ENCODE results near the gene ZBED4.
A peak's percentile ranks its signal among the peaks of the same experiment; 100 is the strongest.

The ZBED4 gene

DNA sequence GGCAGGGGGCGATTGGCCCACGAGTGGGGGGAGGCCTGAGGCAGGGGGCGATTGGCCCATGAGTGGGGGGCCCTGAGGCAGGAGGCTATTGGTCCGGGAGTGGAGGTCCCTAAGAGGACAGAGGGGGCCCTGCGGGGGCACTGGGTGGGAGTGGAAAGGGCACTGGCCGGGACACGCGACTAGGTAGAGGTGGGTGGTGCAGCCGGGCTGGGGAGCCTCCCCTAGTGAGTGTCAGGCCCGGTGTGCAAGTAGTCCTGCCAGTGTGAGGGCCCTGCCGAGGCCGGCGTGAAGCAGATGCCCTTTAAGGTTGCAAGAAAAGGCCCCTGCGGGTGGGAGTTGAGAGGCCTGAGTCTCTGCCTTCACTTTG lies 25.1 kb upstream of the ZBED4 start:
- peak overlapping the region in 1 of 2 donors; percentile 91 for H3K4me3 ChIP-seq
- no peak overlapping the region for H3K27ac ChIP-seq
- H3K9me3 ChIP-seq: peaks cover 0 to 6% (median 0%) of the 10 kb centered on the region in 3 donors
- peaks cover 2 to 5% (median 4%) of the 10 kb centered on the region in 3 donors for H3K36me3 ChIP-seq
- no peak for DNase-seq
- intact Hi-C loops (cut with DNase I; ENCODE audit: low total_unique reads): no loop called here
- no peak for TF ChIP-seq CTCF (IDR thresholded peaks at IDR 0.05)
- no peaks in the 10 kb centered on the region for H3K27me3 ChIP-seq
- peaks cover 7 to 38% (median 32%) of the 10 kb centered on the region in 4 donors for H3K4me1 ChIP-seq

DNA sequence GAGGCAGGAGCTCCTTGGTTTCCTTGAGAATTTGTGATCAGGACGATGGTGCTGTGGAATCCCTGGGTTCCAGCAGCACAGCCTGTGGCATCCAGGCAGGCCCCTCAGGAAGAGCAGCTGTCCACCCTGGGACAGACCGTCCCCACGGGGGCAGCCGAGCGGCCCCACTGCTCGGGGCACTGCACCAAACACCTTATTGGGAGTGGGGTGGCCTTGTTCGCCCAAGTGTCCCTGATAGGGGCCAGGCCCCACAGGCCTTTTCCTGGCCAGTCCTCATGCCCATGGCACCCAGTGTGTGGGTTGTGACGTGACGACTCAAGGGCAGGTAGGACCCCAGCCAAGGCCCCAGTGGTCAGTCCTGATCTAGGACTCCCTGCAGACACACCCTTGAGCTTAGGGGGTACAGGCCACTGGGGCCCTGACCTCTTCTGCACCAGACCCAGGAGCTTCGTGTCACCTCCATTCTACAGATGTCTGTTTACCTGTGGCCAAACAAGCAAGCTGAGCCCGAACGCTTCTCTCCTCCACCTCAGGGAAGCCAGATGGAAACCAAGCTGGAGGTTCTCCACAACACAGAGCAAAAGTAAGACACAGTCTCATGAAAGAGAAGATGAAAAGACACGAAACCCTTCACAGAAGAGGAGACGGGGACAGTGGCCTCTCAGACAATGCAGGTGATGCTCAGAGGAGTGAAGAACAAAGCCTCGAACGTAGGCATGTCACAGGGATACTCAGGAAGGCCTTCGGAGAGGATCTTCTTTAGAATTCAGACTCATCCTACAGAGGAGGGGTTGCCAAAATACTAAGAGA lies 24.4 kb upstream of the ZBED4 start:
- Histone ChIP-seq H3K9me3 (peaks cover 0 to 6% (median 0%) of the 10 kb centered on the region in 3 donors), H3K27me3 (no peaks in the 10 kb centered on the region), H3K4me3 (no peak overlapping the region), H3K27ac (no peak overlapping the region), H3K36me3 (no peaks in the 10 kb centered on the region), H3K4me1 (peaks cover 7 to 33% (median 29%) of the 10 kb centered on the region in 4 donors)
- no peak for TF ChIP-seq CTCF (IDR thresholded peaks at IDR 0.05)
- intact Hi-C loops (cut with DNase I; ENCODE audit: low total_unique reads): no loop called here
- no peak for DNase-seq

- Histone ChIP-seq H3K4me3 (no peak overlapping the region), H3K36me3 (no peaks in the 10 kb centered on the region), H3K27ac (no peak overlapping the region), H3K4me1 (peaks cover 0 to 2% (median 0%) of the 10 kb centered on the region in 4 donors), H3K9me3 (peaks cover 0 to 6% (median 0%) of the 10 kb centered on the region in 3 donors), H3K27me3 (peaks cover 0 to 6% of the 10 kb centered on the region in 2 donors)
- no peak for DNase-seq
- TF ChIP-seq CTCF (IDR thresholded peaks at IDR 0.05): no peak
- intact Hi-C loops (cut with DNase I; ENCODE audit: low total_unique reads): no loop called here
Observed at GRCh38 chr22:49833340-49834007, 20.2 kb upstream of the ZBED4 start.

DNA sequence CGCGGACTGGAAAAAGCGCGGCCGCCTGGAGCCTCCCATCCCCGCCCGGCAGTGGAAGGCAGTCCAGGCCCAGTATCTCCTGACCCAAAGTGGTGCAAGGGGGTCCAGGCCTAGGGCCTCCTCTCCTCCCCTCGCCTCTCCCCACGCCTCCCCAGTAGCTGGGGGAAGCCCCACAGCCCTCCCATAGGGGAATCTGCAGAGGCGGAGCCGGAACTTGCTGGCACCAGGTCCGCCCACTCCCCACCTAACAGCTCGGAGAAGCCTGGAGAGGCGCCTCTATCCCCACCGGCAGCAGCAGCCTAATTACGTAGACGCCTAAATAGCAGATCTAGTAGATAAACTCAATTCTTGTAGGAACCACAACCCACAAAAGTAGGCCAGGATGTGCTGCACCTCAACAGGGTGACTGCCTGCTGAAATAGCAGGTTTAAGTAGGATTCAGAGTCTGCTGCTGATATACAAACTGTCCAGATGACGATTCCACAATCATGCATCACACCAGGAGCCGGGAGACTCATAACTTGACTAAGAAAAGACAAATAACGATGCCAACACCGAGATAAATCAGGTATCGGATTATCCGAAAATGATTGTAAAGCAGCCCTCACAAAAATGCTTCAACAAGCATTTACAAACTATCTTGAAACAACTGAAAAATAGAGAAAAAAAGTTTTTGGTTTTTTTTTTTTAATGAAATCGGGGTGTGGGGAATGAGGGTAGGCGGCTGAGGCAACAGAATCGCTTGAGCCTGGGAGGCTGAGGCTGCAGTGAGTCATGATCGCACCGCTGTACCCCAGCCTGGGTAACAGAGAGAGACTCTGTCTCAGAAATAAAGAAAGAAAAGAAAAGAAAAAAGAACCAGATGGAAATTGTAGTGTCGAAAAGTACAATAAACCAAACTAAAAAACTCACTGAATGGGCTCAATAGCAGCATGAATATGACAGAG lies 14.6 kb upstream of the ZBED4 start:
- intact Hi-C loops (cut with DNase I; ENCODE audit: low total_unique reads): no loop called here
- DNase-seq: no peak
- Histone ChIP-seq H3K36me3 (no peaks in the 10 kb centered on the region), H3K27ac (no peak overlapping the region), H3K4me1 (no peaks in the 10 kb centered on the region), H3K27me3 (peaks cover 0 to 10% of the 10 kb centered on the region in 2 donors), H3K9me3 (no peaks in the 10 kb centered on the region), H3K4me3 (no peak overlapping the region)
- TF ChIP-seq CTCF (IDR thresholded peaks at IDR 0.05): no peak

DNA sequence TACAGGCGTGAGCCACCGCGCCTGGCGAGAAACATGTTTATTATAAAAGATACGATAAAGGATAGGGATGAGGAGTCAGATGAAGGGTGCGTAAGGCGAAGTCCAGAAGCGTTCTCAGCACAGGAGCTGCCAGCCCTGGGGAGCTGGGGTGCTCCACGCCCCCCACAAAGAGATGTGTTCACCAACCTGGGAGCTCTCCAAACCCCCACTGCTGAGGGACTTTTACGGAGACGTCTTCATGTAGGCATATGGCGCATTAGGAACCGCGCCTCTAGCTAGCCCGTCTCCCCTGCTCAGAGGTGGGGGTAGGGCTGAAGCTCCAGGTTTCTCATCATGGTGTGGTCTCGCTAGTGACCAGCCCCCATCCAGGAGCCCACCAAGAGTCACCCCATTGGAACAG lies 8.4 kb upstream of the ZBED4 start:
- no peaks in the 10 kb centered on the region for H3K9me3 ChIP-seq
- intact Hi-C loops (cut with DNase I; ENCODE audit: low total_unique reads): no loop called here
- H3K36me3 ChIP-seq: no peaks in the 10 kb centered on the region
- H3K27ac ChIP-seq: no peak overlapping the region
- no peak overlapping the region for H3K4me3 ChIP-seq
- TF ChIP-seq CTCF (IDR thresholded peaks at IDR 0.05): no peak
- peaks cover 0 to 22% (median 20%) of the 10 kb centered on the region in 4 donors for H3K4me1 ChIP-seq
- DNase-seq: no peak
- peaks cover 0 to 44% of the 10 kb centered on the region in 2 donors for H3K27me3 ChIP-seq
